HT1080 (cell line): ENCODE measurements around the gene RANBP17. TPM values are rescaled to one million over a fixed set of nuclear protein-coding genes. Genes with fewer than 3 reads are reported as not detected.
"Not testable (repeated sequence)": the region's sequence is repeated elsewhere in the genome, so short reads cannot be mapped to it uniquely, and the experiment has no call there.

Experiments
- DNase-seq: peaks from one replicate; pipeline ENCODE4 v3.0.0-alpha.2; 2015; ENCODE audit warnings: low read depth
- total RNA-seq: library from RNA; depleted of rRNA; stranded (reverse); fragments of >200 nt; shearing (Covaris generic); gene quantifications from 2 replicates; pipeline ENCODE4 v1.2.3, GENCODE V29; 2014

RANBP17 gene
- total RNA-seq, 1 experiment from 2014 or later: 8.4 TPM

GRCh38 chr5:170865622-170866021 is 3.8 kb downstream of the RANBP17 start:
- DNase-seq: no peak

DNA sequence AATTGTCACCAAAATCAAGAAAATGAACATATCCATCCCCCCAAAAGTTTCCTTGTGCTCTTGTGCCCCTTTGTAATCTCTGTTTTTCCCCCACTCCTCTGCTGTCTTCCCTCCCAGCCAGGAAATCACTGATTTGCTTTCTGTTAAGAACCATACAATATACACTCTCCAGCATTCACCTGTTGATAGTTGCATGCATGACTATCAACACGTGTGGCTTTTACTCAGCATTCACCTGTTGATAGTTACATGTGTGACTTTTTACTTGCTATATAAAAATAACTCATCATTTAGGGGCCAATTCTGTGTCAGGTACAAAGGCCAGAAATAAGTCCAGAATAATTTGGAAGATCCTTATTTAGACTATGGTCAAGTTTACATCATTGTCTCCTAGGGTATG is 6.0 kb downstream of the RANBP17 start:
- no peak for DNase-seq

- not testable (repeated sequence) for DNase-seq
Observed at GRCh38 chr5:170870390-170870789, 8.6 kb downstream of the RANBP17 start.

DNA sequence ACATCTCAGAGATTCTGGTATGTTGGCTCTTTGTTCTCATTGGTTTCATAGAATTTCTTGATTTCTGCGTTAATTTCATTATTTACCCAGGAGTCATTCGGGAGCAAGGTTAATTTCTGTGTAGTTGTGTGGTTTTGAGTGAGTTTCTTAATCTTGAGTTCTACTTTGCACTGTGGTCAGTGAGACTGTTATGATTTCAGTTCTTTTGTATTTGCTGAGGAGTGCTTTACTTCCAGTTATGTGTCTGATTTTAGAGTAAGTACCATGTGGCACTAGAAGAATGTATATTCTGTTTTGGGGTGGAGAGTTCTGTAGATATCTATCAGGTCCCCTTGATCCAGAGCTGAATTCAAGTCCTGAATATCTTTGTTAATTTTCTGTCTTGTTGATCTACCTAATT is 12.2 kb downstream of the RANBP17 start:
- DNase-seq: no peak

- DNase-seq: no peak
Observed at GRCh38 chr5:170875811-170876210, 14.0 kb downstream of the RANBP17 start.

DNA sequence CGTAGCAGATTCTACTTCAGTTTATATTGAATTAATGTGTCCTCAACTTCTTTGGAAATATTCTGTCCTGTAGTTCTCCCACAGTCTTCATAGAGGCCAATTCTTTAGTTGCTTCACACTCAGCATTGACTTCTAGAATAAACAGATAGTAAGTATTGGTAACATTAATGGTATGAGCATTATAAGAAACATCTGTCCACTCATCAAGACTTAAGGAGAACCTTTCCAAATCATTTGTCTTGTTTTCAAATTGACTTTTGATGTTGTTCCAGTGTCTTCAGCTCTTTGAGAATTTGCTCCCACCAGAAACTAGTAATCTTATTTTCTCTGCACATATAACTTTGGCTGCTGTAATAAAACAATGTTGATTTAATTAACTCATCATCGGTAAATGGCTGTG is 18.3 kb downstream of the RANBP17 start:
- no peak for DNase-seq

DNA sequence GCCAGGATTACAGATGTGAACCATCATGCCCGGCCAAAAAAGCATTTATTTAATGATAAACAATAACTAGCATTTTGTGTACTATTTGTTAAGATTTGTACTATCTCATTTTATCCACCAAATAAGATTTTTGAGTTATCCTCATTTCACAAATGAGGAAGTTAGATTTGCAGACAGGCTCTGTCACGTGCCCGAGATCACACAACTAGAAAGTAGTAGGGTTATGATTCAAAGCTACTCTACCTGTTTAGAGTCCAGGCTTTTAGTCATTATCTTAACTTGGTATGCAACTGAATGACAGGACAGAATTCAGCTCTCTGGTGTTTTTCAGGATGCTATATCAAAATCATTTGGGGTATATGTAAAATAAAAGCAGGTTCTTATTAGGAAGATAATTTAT is 20.5 kb downstream of the RANBP17 start:
- DNase-seq: no peak

- no peak for DNase-seq
Observed at GRCh38 chr5:170885256-170885655, 23.4 kb downstream of the RANBP17 start.

DNA sequence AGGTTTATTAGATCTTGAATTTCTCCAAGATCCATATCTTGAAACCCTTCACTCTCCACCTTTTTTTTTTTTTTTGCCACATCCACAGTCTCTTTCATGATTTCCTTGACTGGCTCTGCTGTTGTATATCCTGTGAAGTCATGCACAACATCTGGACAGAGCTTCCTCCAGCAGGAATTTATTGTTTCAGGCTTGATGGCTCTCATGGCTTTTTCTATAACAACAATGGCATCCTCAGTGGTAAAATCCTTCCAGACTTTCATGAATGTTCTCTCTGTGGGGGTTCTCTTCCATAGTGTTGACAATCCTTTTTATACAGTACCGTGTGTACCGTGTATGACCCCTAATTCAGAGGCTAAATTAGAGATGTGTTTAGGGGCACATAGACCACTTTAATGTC is 24.0 kb downstream of the RANBP17 start:
- no peak for DNase-seq

GRCh38 chr5:170886210-170886894 is 24.5 kb downstream of the RANBP17 start:
- DNase-seq: no peak

DNA sequence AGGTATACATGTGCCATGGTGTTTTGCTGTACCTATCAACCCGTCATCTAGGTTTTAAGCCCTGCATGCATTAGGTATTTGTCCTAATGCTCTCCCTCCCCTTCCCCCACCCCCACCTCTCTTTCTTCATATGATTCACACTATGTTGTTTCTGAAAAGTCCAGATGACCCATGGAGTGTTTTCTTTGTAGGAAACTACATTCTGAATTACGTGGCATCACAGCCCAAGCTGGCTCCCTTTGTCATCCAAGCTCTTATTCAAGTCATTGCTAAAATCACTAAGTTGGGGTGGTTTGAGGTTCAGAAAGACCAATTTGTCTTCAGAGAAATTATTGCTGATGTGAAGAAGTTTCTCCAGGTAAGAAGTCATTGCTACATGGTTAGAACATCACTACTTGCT is 30.4 kb downstream of the RANBP17 start:
- DNase-seq: peak; percentile 74

DNA sequence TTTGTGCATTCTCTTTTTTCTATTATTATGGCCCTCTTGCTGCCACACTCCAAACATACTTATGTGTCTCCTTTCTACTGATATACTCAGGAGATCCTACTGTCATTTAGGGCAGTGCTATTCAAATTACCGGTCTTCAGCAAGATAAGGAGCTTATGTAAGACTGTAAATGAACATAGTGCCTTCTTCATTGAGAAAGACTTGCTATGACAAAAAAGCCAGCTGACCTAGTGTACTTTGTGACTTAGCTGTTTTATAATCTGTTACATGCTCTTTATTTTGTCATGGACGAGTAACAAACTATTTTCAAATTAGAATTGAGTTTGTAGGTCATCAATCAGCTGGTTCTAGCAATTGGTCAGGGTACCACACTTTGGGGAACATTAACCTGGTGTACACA is 32.8 kb downstream of the RANBP17 start:
- DNase-seq: no peak

DNA sequence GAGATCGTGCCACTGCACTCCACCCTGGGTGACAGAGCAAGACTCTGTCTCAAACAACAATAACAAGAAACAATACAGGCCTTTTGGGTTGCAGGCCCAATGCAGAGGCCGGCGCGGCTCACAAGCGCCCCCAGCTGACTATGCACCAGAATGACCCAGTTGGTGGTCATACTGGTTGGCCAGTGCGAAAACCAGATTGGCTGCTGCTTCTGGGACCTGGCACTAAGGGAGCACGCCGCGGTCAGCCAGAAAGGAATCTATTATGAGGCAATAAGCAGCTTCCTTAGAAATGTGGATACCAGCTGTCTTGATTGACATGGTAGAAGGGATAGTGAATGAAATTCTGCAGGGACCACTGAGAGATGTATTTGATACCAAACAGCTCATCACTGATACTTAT is 35.0 kb downstream of the RANBP17 start:
- peak; percentile 3 for DNase-seq

- no peak for DNase-seq
Observed at GRCh38 chr5:170903075-170903474, 41.3 kb downstream of the RANBP17 start.

- DNase-seq: peak; percentile 68
Observed at GRCh38 chr5:170907758-170908157, 45.9 kb downstream of the RANBP17 start.

DNA sequence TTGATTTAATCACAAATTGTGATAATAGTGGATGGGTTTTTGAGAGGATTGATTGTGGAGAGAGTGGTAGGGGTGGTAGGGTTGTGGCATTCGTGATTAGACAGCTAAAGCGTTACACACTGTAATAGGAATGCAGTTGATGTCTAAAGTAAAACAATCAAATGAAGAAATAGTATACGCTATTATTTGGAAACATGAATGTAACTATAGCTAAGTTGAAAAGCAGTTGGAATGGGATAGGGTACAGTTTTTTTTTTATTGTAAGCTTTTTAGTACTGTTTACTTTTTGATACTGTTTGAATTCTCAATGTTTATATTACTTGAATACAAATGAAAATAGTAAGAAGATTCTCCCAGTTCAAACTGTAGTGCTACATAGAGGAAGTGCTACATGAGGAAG is 51.8 kb downstream of the RANBP17 start:
- no peak for DNase-seq

DNA sequence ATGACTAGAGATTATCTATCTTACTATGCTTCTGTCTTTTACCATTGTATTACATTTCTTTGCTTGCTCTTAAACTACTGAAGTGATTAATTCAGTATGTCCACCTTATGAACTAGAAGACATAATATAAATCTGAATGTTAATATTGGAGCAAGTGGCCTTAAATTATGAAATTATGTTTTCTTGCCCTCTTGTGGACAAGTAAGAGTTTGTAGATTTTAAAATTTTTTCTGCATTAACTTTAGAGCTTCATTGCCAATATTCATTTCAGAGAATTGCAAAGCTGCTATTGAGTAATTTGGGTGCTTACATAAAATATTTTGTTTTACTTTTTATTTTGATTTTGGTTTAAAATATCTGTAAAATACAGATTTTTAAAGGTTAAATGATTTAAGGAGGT is 55.3 kb downstream of the RANBP17 start:
- DNase-seq: no peak

- DNase-seq: no peak
Observed at GRCh38 chr5:170920196-170920595, 58.4 kb downstream of the RANBP17 start.

- not testable (repeated sequence) for DNase-seq
Observed at GRCh38 chr5:170922331-170922730, 60.5 kb downstream of the RANBP17 start.

DNA sequence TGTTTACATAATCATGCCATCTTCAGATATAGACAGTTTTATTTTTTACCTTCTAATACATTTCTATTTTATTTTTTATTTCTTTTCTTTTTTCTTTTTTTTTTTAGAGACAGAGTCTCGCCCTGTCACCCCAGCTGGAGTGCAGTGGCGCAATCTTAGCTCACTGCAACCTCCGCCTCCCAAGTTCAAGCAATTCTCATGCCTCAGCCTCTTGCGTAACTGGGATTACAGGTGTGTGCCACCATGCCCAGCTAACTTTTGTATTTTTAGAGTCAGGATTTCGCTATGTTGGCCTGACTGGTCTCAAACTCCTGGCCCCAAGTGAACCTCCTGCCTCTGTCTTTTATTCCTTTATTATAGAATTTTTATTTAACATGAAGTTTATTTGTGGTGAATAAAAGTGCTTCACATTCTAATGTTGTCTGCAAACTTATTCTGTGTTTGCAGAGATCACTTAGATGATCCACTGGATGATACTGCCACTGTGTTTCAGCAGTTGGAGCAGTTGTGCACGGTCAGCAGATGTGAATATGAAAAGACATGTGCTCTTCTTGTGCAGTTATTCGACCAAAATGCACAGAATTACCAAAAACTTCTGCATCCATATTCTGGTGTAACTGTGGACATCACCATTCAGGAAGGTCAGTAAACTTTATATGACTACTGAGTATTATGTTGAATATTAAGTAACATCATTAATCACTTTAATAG is 62.2 kb downstream of the RANBP17 start:
- DNase-seq: no peak

DNA sequence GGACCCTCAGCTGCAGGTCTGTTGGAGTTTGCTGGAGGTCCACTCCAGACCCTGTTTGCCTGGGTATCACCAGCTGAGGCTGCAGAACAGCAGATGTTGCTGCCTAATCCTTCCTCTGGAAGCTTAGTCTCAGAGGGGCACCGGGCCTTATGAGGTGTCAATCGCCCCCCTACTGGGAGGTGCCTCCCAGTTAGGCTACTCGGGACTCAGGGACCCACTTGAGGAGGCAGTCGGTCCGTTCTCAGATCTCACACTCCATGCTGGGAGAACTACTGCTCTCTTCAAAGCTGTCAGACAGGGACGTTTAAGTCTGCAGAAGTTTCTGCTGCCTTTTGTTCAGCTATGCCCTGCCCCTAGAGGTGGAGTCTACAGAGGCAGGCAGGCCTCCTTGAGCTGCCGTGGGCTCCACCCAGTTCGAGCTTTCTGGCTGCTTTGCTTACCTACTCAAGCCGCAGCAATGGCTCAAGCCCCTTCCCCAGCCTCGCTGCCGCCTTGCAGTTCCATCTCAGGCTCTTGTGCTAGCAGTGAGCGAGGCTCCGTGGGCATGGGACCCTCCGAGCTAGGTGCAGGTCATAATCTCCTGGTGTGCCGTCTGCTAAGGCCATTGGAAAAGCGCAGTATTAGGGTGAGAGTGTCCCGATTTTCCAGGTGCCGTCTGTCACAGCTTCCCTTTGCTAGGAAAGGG is 73.9 kb downstream of the RANBP17 start:
- not testable (repeated sequence) for DNase-seq

GRCh38 chr5:170937072-170937471 is 75.3 kb downstream of the RANBP17 start:
- no peak for DNase-seq

- no peak for DNase-seq
Observed at GRCh38 chr5:170937914-170938313, 76.1 kb downstream of the RANBP17 start.
